GM21528 (cell line): Measurements from ENCODE around the gene CERS1.

ENCODE experiments used
- ATAC-seq: cut with Tn5 transposase; IDR thresholded peaks from one replicate; pipeline ENCODE4 v1.9.1; 2021; ENCODE audit warnings: mild to moderate bottlenecking, moderate library complexity; ENCODE audit not compliant: unreplicated experiment, low FRiP score

Gene CERS1

GRCh38 chr19:18899624-18900560 is 3.9 kb upstream of the CERS1 start:
- no peak for ATAC-seq

DNA sequence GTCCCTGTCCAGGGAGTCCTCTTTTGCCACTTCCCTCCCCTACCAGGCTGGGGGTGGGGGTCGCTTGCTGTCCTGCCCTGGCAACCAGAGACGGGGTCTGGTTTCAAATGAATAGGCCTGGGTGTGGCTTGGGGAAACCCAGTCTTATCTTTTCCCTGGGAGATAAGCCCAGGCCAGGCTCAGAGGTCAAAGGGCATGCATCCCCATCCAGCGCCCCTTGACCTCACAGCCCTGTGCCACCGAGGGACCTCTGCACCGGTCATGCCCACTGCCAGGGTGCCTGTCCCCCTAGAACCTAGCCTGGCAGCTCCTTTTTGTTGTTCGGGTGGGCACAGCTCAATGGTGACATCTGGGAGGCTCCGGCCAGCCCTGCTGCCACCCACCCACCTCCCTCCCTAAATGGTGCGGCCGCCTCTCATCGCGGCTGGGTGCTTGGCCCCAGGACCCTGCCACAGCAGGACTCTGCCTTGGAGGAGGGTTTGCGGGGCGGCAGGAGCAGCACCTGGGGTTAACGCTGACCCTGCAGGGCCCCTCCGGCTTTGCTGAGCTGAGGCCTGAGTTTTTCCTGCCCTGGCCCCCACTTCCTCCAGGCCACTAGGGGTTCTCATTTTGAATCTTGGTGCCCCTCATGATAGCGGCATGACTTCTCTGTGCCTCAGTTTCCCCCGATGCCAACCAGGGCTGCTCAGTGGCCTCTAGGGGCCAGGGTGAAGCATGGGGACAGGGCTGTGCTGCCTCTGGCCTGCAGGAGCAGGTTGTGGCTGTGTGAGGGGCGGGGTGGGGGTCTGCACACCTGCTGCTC is 2.9 kb upstream of the CERS1 start:
- ATAC-seq = no peak

GRCh38 chr19:18898081-18898606 is 2.2 kb upstream of the CERS1 start:
- no peak for ATAC-seq

GRCh38 chr19:18897094-18898029 is 1.4 kb upstream of the CERS1 start:
- ATAC-seq = no peak

DNA sequence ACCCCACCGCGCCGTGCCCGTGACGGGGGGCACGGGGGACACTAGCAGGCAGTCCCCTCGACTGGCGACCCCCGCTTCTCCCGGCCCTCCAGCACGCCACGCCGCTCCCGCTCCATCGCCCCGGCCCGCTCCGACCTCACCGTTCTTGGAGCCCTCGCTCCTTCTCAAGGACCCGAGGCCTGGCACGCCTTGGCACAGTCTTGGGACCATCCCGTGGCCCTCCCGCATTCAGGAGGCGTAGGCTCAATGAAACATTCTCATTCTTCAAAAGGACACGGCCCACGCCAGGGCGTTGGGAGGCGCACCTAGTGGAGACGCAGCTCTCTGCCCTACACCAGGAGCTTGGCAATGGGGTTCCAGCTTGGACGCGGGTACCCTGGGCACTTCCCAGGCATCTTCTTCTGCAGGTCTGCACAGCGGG is 473 bp upstream of the CERS1 start:
- ATAC-seq = no peak

DNA sequence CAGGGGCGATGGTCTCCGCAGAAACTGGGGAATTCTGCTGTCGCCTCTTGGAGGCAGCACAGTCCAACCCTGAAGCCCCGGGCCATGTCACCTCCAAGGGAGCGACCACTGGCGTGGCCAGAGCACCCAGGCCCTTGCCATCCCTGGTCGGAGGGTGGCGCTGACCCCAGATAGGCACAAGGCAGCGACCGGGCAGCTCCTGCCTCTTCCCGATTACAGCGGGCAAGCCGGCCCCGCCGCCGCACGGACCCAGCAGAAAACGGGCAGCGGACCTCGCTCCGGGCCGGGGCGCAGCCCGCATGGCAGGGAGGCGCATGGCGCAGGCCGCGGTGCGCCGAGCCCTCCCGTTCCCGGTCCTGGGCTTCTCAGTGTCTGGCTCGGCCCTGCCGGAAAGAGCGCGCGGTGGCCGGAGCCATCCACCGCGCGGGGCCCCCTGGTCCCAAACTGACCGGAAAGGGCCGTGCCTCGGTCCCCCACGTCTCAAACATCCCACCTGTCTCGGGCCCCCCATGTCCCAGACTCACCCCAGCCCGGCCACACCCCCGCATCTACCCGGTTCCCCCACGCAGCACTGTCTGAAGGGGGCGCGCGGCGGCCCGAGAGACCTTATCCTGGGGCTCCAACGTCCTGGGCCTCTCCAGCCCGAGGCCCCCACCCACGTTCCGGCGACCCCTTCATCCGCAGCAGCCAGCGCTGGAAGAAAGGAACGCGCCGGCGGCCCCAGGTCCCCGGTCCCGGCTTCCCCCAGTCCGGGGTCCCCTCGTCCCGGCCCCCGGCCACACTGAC is 727 bp downstream of the CERS1 start:
- ATAC-seq = no peak

- no peak for ATAC-seq
Measured at GRCh38 chr19:18894254-18895037, 1.5 kb downstream of the CERS1 start.

DNA sequence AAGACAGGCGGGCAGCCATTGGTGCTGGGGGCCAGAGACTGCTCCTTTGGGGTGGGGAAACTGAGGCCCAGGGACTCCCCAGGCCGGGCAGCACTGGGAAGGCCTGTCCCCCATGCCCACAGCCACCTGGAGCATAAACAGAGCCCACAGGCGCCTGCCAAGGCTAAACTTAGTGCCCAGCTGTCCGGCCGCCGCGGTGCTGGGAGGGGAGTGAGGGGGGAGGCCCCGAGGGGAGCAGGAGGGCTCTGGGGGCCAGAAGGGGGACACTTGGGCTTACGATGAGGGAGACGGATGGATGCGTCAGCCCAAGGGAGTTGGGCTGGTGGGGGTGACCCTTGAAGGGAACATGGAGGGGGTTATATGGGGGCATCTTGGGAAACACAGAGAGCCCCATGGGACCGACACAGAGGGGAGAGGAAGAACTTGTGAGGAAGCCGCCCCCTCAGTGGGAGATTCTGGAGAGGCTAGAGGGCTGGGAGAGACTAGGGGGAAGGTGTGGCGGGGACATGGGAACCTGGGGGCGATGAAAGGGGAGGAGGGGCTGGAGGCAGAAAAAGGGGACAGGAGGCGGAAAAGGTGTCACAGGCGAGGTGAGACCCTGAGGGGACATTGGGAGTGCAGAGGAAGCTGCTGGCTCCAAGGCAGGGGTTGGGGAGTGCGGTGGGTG is 2.2 kb downstream of the CERS1 start:
- no peak for ATAC-seq

DNA sequence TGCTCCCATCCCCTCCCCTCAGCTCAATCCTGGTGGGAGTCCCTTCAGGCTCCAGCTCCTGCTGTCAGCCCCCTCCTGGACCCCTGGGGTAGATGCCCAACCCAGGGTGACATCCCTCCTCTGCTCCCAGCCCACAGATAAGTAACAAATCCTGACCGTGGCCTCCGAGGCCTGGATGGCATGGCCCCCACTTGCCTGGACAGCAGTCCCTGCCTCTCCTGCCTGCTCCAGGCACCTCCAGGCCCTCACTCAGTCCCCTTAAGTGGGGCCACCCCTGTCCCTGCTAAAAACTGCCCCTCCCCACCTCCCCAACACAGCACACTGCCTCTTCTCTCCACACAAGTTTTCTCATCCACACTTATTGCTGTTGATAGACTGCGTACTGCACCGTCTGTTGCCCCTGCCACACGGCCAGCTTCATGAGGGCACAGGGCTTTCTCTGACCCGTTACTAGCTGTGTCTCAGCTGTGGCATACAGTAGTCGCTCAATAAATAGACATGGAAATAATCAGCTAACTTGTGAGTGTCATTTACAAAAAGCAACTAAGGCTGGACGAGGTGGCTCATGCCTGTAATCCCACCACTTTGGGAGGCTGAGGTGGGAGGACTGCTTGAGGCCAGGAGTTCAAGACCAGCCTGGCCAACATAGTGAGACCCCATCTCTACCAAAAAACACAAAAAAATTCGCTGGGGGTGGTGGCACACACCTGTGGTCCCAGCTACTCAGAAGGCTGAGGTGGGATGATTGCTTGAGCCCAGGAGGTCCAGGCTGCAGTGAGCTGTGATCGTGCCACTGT is 5.8 kb downstream of the CERS1 start:
- ATAC-seq = no peak

DNA sequence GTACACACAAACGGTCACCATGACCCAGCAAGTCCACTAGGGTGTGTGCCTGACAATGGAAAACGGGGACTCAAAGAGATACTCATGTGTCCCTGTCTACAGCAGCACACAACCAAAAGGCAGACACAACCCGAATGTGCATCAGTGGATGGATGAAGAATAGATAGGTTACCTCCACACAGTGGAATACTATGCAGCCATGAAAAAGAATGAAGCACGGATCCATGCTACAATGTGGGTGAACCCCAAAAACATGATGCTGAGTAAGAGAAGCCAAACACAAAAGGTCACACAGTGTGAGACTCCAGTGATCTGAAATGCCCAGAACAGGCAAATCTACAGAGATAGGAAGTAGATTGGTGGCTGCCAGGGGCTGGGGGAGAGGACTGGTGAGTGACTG is 9.0 kb downstream of the CERS1 start:
- ATAC-seq = no peak

DNA sequence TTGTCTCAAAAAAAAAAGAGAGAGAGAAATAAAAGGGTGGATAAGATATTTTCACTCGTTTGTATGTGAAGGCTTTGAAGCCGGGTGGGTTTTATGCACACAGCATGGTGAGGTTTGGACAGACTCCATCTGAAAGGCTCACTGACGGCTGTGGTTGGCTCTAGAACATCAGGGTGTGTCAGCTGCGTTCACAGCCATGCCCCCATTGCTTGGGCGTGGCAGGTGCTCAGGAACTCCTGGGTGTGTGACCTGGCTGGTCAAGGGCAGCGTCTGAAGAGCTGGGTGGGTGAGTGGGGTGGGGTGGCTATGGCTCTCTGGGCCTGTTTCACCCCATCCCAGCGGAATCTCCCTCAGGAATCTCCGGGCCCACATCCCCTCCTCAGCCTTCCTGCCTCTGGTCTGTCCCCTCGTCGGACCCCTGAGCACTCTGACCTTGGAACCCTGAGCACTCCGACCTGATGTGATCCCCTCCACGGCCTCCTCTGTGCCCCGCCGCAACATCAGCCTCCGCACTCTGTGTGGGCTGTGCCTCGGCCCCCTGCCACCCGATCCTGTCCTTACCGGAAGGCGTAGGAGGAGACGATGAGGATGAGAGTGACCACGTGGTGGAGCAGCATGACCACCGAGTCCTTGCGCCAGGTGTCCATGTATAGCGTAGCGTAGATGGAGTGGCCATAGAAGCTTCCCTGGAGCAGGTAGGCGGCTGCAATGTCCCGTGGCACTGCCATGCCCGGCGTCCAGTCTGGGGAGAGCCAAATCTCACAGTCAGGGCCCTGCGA is 12.2 kb downstream of the CERS1 start:
- ATAC-seq = no peak

DNA sequence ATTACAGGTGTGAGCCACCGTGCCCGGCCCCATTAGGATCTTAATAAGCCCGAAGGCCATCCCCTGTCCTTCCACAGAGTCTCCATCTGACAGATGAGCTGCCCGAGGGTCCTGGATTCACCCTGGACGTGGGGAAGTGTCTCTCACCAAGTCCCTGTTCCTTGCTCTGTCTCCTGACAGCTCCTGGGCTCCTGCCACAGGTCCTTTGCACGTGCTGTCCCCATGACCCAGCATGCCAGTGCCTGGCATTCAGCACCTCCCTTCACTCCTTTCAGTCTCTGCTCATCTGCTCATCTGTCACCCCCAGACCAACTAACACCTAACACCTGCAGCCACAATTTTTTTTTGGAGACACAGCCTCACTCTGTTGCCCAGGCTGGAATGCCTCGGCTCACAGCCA is 14.5 kb downstream of the CERS1 start:
- no peak for ATAC-seq

- ATAC-seq = no peak
Measured at GRCh38 chr19:18879579-18880373, 16.2 kb downstream of the CERS1 start.

DNA sequence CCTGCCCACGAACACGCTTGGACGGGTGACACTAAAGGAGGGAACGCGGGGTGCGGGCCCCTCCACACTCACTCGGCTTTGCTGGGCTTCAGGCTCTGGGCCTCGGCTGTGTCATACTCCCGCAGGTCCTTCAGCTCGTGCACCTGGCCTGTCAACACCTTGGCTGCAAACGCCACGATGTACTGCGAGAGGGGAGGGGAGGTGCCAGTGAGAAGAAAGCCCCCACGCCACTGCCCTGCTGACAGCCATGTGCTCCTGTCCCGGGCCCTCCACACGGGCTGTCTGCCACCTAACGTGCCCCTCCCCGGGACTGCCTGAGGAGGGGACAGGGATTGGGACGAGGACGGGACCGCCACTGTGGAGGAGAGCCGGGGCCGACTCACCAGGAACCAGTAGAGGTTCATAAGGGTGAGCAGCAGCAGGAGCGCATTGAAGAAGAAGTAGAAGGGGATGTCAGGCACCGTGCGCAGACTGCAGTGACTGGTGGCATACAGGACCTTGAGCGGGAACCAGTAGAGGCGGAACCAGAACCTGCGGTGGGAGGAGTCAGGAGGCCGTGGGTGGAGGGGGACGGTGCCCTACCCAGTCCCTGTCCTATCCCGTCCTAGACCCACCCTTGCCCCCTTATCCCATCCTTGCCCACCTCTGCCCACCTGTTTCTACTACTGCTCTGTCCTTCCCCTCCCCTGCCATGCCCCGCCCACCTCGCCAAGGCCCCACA is 16.9 kb downstream of the CERS1 start:
- ATAC-seq = no peak
